GM13977 (cell line): ENCODE measurements around the gene SEPTIN6.

Experiments
- DNase-seq: peaks from one replicate; pipeline ENCODE4 v3.0.0; 2012; ENCODE audit warnings: low spot score
- CTCF ChIP-seq: IDR thresholded peaks from 2 replicates; pipeline ENCODE4 v1.5.1; 2012; ENCODE audit warnings: mild to moderate bottlenecking, control low read depth; ENCODE audit not compliant: insufficient read depth; ENCODE audit errors: extremely low read depth, missing control alignments
- in situ Hi-C: fragments of 300-500 bp; cut with MboI; formaldehyde crosslinking; loops from one replicate; pipeline ENCODE4 v1.12.0; 2022; ENCODE audit warnings: low sequenced_read_pairs, low pct_unique_long_range_greater_than_20kb, mixed read lengths, inconsistent platforms; ENCODE audit not compliant: unreplicated experiment

SEPTIN6 gene

DNA sequence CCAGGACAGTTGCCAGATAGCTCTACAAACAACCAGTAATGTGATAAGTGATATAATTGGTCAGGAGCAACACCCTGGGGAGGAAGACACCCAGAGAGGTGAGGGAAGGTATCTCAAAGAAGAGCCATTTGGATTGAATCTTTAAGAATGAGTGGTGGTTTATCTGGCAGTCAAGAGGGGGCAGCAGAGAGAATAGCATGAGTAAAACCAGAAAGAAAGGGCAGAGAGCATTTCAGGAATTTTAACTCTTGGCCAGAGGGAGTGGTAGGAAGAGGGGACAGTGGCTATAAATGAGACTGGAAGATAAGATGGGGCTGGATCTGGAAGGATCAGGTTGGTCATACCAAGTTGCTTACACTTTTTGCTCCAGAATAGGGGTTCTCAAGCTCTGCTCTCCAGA is 5.9 kb upstream of the SEPTIN6 start:
- in situ Hi-C loops, result no loop called here
- peak; percentile 53 for DNase-seq
- TF ChIP-seq CTCF, result peak; percentile 56

DNA sequence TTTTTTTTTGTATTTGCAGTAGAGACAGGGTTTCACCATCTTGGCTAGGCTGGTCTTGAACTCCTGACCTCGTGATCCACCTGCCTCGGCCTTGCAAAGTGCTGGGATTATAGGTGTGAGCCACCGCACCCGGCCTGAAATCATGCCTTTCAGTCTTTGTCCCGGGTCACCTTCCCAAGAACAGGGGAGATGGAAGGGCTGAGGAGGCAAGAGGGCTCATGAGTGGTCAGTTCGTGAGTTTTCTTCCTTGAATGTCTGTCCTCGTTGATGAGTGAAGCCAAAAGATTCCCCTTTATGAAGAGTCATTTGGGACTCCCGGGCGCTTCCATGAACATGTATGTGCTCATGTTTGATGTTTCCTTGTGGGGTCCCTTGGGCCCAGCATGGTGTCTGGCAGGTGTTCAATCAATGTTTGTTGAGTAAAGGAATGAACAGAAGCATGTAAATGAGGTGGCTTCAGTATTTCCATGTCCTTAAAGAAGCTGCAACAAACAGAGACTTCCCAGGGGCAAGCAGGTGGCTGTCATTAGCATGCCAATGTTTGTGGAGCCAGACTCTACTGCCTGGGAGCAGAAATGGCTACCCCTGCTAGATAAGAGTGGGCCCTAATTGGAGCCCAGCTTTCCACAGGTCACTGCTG is 3.4 kb upstream of the SEPTIN6 start:
- TF ChIP-seq CTCF, result no peak
- in situ Hi-C loops, result no loop called here
- no peak for DNase-seq

DNA sequence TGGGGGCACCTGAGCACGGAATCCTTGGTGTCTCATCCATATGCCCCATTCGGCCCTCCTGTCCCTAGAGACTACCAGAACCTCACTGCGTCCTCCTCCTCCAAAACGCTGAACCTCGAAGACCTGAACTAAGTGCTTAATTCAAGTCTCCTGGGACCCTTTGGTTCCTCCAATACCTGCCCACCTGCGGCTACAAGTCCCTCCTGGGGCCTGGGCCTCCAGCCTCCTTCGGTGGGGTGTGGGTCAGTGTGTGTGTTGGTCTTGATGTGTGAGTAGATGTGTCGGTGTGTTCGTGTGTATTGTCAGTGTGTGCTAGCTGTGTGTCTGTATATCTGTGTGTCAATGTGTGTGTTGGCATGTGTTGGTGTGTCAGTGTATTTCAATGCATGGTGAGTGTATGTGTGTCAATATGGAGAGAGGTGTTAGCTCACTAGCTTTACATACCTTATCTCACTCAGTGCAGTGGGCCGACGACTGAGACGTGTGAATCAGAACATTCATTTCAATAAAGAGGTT is 2.6 kb upstream of the SEPTIN6 start:
- no peak for TF ChIP-seq CTCF
- in situ Hi-C loops, result no loop called here
- DNase-seq, result no peak

- no peak for DNase-seq
These were observed 1.9 kb upstream of the SEPTIN6 start for GRCh38 chrX:119694601-119695534.

GRCh38 chrX:119693996-119694451 is 1.1 kb upstream of the SEPTIN6 start:
- no peak for DNase-seq
- TF ChIP-seq CTCF, result no peak
- in situ Hi-C loops, result no loop called here

More at GRCh38 chrX:119694601-119695534, 1.9 kb upstream of the SEPTIN6 start:
- in situ Hi-C loops, result no loop called here
- no peak for TF ChIP-seq CTCF

- DNase-seq, result peak; percentile 48
- TF ChIP-seq CTCF, result no peak
- in situ Hi-C loops, result no loop called here
These were observed 553 bp downstream of the SEPTIN6 start for GRCh38 chrX:119692191-119693039.
